Left renal pelvis (tissue), 4 donors: Measurements from ENCODE around the gene SSTR5. TPM values are rescaled to one million over a fixed set of nuclear protein-coding genes. Genes with fewer than 3 reads are reported as not detected.

Experiments
- DNase-seq, 4 donors: peaks; one replicate each; pipeline ENCODE4 v3.0.0-alpha.2; 2013; ENCODE audit warnings: low read depth in 4 of 4, low spot score in 3 of 4
- polyA plus RNA-seq, 4 donors: library from polyadenylated mRNA; unstranded; fragments of 120-200 nt; gene quantifications; one replicate each; pipeline ENCODE4 v1.2.1, GENCODE V29; 2013; ENCODE audit not compliant: insufficient read length in 4 of 4

SSTR5 gene
- polyA plus RNA-seq, 4 donors: 0.17 to 0.40 TPM; not detected in 2

DNA sequence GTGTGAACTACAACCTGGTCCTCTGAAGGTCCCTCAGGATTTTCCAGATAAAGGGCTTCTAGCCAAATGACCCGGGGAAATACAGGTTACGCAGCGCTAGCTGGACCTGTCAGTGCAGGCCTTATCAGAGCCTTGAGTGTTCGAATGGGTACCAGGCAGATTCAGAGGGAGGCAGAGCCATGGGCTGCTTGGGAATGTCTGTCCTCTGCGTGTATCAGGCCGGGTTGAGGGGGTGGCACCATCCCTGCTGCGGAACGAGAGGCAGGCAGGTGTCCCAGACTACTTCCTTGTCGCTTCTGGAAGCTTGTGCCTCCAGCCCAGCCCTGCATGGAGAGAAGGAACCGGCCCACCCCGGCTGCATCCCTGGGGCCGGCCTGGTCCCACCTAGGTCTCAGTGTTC lies 33.6 kb upstream of the SSTR5 start:
- no peak for DNase-seq

DNA sequence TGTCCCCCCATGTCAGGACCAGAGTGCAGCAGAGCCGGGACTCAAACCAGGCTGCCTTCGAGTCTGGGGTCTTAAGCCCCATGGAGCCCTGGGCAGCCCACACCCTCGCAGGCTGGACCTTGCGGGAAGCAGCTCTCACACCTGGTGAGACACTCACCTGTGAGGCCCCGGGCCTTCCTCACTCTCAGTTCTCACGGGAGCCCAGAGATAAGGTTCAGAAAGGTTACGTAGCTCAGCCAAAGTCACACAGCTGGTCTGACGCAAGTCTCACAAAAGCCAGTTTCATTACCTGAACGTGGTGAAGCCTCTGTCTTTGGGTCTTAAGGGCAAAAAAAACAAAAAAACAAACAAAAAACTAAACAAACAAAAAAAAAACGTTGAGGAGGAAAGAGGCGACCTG lies 32.8 kb upstream of the SSTR5 start:
- DNase-seq: no peak

DNA sequence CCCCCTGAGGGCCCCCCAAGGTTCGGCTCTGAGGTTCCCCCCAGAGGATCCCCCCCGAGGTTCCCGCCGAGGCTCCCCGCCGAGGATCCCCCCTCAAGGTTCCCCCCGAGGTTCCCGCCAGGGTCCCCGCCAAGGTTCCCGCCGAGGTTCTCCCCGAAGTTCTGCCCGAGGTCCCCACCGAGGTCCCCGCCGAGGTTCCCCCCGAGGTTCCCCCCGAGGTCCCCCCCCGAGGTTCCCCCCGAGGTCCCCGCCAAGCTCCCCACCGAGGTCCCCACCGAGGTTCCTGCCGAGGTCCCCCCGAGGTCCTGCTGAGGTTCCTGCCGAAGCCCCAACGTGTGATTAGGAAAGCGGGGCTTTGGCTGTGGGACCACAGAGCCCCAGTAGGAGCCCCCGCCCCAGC lies 32.2 kb upstream of the SSTR5 start:
- DNase-seq: no peak

DNA sequence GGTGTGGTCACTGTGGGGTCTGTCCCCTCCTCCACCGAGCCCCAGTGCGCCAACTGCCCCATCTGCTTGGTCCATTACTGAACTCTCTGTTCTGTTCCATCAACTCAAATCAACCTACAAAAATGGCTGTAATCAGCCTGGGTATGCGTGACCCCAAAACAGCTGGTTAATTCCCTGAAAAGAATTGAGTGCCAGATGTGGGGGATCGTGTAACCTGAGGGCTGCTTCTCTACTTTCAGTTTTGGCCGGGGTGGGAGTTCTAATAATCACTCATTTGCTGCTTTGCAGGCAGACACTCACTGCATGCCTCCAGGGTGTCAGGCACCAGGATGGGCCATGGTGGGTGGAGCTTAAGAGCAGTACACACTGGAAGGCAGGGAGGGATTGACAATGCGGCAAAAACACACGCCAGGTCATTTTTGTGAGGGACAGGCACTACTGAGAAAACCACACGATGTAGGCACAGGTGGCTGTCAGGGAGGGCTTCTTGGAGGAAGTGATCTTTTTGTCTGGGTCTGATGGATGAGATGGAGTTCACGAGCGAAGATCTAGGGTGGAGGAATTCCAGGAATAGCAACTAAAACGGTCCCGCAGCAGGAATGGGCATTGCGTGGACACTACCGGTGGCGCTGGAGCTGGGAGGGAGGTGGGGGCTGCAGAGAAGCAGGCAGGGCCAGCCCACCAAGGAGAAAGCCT lies 30.4 kb upstream of the SSTR5 start:
- no peak for DNase-seq

DNA sequence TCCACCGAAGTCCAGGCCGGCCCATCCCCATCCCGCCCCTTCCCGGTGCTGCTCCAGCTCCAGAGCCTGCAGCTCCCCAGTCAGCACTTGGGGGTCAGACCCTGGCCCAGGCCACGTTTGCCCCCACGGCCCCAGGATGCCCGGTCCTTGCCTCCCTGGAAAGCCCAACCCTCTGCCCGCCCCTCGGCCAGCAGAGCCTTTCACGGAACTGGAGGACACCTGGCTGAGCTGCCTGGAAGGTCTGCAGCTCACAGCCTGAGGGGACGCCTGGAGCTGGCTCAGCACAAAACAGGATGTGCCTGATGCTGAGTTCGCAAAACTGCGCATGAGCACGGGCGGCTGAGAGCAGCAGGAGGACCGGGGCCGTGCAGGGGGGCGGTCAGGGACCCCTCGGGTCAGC lies 29.7 kb upstream of the SSTR5 start:
- no peak for DNase-seq

DNA sequence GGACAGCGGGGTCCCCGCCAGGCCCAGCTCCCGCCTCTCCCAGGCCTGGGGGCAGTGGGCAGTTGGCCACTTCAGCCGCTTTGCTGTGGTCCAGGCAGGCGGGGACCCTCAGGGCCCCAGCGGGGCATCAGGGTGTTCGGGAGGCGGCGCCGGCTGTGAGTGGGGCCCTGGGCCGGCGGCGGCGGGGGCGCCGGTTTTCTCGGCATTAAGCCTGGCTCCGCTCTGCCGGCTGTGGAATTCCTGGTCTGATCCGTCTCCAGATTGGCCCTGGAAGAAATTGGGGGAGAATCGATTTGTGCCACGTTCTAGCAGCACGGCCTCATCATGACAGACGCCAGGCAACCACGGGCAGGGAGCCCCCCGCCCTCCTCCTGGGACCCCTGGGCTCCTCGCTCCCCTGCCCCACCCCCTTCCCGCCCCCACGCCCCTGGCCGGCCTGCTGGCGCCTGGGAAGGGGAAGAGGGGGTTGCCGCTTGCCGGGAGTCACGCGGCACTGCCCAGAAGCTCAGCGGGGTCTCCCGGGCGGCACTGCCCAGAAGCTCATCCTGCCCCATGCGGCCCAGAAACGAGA lies 28.6 kb upstream of the SSTR5 start:
- DNase-seq: no peak

DNA sequence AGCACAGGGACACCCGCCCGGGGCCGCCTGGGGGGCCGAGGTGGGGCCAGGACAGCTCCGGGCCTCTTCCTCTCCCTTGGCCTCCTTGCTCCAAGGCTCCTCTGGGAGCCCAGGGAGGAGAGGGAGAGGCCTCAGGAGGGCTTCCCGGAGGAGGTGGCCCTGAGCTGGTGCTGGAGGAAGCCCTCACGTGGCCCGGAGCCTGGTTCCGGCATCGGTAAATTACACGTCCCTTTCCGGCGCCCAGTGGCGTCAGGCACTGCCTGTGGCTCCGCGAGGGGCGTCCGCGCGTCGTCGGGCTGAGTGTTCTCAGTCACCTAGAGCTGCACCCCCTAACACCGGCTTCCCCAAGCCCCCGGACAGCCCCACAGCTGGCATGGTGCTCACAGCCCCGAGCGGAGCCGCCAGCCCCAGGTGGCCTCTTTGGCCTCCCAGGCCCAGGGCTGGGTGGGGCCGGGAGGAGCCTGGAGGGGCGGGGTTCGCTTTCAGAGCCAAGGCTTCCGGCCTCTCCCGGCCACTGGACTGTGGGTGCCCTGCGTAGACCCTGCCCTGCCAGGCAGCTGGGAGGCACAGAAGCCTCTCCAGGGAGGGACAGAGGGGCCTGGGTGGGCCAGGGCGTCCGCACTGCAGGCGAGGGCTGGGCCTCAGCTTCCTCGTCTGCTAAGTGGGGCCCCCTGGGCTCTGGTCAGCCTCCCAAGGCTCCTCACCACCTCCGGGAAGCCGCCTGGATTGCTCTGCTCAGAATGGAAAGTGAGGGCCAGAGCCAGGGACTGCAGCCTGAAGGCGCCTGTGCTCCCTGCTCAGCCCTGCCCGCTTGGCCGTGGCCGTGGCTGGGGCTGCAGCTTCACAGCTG lies 27.9 kb upstream of the SSTR5 start:
- DNase-seq: no peak

DNA sequence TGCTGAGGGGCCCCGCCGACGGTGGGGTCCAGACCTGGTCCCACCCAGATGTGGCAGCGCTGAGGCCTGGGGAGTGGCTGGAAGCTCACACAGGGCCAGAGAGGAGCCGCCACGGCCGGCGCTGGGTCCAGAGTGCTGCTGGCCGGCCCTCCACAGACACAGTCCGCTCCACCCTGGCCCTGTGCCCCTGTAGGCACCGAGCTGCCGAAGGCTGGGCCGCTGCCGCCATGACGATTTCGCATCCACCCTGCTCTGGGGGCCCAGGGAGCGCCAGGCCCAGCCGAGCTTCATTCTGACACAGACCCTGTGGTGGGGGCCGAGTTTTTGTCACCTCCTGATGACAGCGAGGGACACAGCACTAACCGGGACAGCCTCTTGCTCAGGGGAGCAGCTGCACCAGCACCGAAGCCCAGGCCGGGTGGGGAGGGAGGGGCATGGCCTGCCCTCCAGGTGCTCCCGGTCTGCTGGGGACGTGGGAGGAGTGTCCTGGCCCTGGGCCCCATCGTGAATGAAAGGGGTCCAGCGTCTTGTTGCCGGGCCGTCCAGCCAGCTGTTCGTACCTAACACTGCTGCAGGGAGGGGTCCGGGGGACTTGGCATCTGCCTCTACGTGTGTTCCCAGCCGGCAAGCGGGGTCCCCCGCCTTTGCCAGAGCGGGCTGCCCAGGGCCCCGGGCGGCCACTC lies 27.1 kb upstream of the SSTR5 start:
- DNase-seq: no peak

DNA sequence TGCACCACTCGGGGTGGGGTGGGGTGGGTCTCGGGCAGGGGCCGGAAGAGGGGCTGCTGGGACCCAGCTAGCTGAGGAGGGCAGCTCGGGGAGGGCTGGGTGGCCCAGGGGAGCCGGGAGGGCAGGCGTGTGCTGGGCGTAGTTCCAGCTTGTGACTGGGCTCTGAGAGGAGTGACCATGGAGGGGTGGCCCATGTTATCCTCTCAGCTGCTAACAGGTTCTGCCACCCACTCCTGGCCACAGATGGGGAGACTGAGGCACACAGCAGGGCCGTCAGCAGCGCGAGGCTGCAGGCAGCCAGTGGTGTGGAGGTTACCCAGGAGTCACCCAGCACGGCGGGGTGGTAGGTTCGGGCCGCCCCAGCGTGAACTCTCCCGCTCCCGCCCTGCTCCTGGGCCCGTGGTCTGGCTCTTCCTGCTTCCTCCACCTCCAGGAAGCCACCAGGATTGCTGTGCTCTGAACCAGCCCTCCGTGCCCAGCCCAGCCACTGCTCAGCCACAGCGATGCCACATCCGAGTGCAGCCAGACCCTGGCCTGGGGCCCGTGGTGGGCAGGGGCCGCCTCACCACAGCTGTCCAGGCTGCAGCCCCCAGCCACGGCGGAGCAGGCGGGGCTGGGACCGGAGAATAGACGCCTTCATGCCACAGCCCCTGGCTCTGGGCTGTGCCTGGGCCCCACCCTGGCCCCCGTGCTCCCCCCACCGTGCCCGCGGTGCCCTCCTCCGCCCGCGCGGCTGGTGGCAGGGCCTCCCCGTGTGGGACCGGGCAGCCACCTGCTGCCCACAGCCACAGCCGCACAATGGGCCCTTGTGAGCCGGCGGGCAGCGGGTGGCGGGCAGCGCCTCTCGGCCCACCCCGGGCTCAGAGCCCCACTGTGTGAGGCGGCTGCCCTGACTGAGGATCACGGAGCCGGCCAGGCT lies 26.3 kb upstream of the SSTR5 start:
- no peak for DNase-seq

DNA sequence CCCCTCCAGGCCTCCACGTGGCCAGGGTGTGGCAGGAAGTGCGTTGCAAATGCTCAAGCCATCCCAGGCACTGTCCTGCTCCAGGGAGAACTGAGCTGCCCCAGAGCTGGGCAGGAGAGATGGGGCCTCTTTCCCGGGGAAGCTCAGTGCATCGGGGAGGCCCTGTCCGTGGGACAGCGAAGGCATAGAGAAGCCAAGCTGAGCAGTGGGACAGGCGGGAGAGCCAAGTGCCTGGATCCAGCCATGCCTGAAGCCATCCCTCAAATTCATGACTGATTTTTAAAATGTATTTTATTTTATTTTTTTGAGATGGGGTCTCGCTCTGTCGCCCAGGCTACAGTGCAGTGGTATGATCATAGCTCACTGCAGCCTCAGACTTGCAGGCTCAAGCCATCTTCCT lies 25.4 kb upstream of the SSTR5 start:
- DNase-seq: no peak

DNA sequence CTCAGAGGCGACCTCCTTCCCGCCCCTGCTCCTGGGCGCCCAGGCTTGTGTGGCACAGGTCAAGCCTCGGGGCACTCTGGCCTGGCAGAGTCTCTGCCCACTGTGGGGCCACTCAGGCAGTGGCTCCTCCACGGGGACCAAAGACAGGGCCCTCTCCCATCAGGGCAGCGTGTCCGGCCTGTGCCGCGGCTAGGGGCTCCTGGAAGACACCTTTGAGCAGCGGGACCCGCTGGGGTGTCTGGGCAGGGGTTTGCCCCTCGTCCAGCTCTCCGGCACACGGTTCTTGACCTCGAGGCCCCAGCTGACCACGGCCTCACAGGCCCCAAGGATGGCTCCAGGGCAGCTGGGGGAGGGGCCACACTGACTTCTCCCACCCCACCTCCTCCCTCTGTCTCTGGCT lies 24.7 kb upstream of the SSTR5 start:
- DNase-seq: no peak

DNA sequence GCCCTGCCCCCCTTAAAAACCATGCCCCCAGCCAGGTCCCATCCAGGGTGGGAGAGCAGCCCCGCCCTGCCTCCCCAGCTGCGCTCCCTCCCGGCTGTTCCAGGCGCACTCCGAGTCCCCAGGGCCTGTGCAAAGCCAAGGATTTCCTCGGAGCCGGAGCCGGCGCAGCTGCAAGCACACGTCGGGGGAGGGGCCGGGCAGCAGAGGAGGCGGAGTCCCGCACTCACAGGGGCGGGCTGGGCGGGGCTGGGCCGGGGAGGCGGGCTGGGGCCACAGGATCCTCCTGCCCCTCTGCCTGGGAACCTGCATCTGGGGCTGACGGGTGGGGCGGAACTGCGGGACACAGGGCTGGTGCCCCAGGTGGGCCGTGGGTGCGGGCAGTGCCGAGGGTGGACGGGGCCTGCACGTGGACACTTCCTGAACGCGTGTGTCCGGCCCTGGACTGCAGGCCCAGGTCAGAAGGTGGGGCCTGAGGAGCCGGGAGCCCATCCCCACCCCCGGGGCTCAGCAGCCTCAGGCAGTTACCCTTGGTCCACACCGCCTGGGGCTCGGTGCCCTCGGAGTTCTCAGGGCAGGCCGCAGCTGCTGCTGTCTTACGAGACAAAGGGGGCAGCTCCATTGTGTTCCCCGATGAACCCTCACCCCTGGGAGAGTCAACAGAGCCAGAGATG lies 24.0 kb upstream of the SSTR5 start:
- DNase-seq: peak in 1 of 4 donors; percentile 47

DNA sequence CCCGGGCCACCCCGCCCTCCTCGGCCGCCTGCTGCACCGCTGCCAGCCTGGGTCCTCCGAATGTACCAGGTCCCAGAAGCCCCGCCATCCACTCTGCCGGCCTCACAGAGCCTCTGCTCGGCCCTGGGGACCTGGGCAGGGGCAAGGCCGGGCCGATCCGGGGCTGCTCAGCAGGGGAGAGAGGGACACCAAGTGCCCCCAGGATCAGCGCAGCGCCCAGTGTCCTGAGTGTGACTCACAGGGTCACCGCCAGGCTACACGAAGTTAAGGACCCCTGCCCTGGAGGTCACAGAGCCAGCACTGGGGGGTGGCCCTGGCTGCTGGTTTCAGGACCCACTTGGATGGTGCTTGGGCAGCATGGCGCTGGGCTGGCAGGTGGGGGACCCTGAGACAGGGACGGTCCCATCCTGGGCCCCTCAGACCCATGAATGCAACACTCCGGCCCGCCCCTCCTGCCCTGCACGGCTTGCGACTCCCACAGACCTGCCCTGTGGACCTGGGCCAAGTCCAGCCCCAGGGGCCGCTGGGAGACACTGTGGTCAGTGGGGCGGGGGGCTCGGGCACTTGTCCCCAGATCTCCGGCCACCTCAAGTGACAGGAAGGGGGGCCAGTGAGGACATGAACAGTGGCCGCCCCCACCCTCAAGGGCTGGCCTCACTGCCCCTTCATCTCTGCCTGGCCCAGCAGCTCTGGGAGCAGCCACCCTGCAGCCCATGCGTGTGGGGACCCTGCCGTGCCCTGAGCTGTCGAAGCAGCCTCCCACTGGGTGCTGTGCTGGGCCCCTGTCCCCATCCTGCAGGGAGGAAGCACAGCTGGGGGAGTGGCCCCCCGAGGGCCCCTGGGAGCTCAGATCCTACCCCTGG lies 23.2 kb upstream of the SSTR5 start:
- DNase-seq: no peak

DNA sequence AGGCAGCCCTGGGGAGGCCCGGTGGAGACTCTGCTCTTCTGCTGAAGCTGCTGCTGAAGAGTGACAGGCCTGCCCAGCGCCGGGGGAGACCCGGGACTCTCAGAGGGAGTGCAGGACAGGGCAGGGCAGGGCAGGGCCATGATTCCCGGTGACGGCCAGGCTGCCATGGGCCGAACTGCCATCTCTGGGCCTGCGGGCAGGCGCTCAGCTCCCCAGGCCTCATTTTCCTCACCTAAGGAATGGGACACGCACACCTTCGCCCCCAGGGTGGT lies 22.6 kb upstream of the SSTR5 start:
- no peak for DNase-seq

DNA sequence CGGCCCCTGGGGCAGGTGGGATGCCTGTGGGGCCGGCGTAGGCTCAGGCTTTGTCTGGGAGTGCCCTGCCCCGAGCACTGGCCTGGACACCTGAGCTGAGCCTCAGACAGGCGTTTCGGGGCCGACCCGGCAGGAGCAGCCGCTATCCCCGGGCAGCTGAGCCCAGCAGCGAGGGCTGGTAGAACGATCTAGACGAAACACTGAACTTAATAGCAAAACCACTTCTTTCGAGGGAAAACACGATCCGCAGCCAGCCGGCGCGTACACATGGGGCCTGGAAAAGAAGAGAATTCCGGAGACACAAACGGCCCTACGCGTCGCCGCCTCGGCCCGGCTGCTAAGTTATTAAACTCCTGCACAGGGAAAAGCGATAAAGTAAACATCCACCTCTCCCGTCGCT lies 22.0 kb upstream of the SSTR5 start:
- DNase-seq: no peak

DNA sequence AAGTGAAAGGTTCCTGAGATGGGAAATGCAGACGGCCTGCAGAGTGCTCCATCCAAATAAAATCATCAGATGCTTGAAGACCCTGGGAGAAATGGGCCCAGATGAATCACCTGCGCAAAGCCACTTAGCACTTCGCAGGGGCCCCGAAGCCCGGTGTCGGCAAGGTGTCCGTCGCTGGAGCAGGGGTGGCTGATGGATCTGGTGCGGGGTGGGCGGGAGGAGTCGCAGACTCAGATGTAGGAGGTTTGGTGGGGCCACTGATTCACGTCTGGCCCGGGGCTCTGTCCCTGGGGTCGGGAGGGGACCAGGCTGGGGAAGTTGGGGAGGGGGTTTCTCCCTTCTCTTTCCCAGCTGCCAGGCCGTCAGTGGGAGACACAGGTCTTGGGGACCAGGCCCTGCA lies 21.6 kb upstream of the SSTR5 start:
- no peak for DNase-seq

DNA sequence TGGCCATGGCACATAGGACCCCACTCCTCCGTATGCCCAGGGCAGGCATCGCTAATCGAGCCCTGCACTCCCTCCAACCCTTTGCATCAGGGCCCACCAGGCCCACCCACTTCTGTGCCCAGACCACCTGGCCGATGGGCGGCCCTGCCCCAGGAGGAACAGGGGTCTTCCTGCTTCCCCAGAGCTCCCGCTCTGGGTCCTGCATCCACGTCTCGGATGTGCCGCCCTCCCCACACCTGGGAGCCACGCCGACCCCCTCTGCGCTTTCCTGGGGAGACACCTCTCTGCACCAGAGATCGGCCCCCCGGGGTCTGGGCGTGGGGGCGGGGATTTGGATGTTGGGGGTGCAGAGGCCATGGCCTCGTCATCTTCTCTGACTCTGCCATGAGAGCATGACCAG lies 21.1 kb upstream of the SSTR5 start:
- DNase-seq: no peak

DNA sequence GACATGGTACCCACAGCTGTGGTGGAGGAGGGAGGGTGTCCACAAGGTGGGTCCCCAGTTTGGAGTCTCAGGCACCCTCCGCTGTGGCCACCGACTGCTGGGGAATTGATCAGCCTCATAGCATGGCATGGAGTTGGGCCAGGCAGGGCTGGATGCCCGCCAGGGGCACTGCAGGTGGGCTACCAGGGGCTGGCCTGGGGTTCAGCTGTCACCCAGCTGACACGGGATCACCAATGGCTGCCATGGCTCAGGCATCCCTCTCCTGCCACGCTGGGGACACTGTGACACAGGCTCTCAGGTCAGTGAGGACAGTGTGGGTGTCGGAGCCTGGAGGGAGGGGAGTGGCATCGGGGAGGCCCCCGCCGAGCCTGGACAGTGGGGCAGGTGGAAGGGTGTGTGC lies 19.8 kb upstream of the SSTR5 start:
- no peak for DNase-seq

DNA sequence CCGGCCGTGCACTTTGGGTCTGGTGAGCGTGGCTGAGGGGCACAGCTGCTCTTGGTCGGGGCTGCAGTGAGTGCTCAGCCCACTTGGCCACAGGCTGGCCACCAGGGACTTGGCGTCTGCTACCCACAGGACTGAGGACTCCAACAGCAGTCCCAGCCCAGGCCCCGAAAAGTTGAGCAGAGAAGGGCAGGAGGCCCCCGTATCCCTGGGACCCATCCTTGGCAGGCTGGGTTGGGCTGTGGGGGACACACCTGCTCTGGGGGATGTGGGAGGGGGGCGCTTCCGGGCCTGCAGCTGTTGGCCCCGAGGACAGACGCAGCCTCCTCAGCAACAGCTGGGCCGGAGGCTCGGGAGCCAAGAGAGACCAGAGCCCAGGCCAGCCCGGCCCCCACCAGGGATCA lies 19.4 kb upstream of the SSTR5 start:
- no peak for DNase-seq
